Forelimb muscle (tissue), 1 donor: Measurements from ENCODE around the gene INHBC. TPM values are rescaled to one million over a fixed set of nuclear protein-coding genes. Genes with fewer than 3 reads are reported as not detected.
"Not testable (repeated sequence)": the region's sequence is repeated elsewhere in the genome, so short reads cannot be mapped to it uniquely, and the experiment has no call there.

Source experiments
- DNase-seq: peaks from one replicate; pipeline ENCODE4 v3.0.0-alpha.2; 2013; ENCODE audit warnings: low read depth
- polyA plus RNA-seq: library from polyadenylated mRNA; unstranded; fragments of 120-200 nt; gene quantifications from one replicate; pipeline ENCODE4 v1.2.1, GENCODE V29; 2013; ENCODE audit not compliant: insufficient read length

Gene INHBC, protein sequence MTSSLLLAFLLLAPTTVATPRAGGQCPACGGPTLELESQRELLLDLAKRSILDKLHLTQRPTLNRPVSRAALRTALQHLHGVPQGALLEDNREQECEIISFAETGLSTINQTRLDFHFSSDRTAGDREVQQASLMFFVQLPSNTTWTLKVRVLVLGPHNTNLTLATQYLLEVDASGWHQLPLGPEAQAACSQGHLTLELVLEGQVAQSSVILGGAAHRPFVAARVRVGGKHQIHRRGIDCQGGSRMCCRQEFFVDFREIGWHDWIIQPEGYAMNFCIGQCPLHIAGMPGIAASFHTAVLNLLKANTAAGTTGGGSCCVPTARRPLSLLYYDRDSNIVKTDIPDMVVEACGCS
- 0.25 TPM for polyA plus RNA-seq

DNA sequence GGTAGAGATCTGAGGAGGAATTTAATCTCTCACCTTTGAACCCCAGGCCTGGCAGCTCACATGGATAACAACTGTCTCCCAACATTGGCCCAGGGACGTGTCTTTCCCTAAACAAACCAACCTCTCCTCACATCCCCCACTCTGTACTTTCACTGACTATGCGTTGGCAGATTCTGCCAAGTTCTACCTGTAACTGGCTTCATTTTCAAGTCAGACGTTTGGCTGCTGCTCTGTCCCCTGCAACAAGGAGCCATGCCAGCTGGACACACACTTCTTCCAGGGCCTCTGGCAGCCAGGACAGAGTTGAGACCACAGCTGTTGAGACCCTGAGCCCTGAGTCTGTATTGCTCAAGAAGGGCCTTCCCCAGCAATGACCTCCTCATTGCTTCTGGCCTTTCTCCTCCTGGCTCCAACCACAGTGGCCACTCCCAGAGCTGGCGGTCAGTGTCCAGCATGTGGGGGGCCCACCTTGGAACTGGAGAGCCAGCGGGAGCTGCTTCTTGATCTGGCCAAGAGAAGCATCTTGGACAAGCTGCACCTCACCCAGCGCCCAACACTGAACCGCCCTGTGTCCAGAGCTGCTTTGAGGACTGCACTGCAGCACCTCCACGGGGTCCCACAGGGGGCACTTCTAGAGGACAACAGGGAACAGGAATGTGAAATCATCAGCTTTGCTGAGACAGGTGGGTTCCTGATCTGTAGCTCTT is at the start of gene INHBC:
INHBC (plus strand) TSS at position 268 of the 707 bp plus-strand sequence; CDS start at position 371, 103 bp downstream.
- DNase-seq: no peak

DNA sequence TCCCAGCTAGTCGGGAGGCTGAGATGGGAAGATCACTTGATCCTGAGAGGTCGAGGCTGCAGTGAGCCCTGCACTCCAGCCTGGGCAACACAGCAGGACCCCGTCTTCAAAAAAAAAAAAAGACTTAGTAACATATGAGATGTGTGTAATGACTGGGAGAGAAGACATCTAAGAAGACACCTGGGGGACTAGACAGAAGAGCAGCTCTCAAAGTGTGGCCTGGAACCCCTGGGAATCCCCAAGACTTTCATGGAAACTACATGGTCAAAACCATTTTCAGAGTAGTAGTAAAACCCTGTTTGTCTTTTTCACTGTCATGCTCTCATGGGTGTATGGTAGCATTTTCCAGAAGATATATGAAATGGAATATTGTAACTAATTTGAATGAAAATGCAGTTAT is 49.0 kb upstream of the INHBC start:
- DNase-seq: no peak

DNA sequence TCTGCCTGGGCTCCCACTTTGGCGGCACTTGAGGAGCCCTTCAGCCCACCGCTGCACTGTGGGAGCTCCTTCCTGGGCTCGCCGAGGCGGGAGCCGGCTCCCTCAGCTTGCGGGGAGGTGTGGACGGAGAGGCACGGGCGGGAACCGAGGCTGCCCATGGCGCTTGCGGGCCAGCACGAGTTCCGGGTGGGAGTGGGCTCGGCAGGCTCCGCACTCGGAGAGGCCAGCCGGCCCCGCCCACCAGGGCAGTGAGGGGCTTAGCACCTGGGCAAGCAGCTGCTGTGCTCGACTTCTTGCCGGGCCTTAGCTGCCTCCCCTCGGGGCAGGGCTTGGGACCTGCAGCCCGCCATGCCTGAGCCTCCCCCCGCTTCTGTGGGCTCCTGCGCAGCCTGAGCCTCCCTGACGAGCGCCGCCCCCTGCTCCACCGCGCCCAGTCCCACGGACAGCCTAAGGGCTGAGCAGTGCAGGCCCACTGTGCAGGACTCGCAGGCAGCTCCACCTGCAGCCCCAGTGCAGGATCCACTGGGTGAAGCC is 48.3 kb upstream of the INHBC start:
- DNase-seq: no peak

DNA sequence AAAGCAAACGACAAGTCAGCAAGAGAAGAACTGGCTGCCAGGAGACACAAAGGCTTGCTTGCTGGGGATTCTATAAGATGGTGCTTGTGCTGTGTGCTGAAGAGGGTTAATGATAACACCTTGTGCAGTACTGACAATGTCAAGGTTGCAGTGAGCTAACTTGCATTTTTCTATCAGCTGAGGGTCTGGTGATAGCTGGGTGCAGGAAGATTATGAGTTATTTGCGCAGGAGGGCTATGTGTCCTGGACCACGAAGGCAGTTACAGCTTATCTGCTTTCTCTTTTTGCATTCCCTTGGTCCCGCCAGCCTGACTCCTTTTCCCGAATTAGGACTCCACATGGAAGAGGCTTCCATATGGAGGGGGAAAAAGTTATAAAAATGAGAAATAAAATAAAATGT is 46.2 kb upstream of the INHBC start:
- no peak for DNase-seq

DNA sequence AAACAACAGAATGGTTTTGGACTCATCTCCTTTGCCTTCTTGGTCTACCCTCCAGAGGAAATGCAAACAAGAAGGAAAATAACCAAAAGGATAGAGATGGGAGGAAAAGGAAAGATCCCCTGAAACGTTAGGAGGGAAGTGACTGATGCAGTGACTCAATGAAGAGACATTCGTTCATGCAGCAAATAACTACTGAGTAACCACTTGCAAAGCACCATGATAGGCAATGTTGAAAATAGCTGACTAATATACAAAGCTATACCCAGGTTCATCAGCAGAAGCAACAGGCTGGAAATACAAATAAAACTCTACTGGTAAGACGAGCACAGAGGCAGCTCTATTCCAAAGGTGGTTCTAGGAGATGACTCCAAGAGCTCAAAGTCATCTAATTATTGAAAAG is 45.6 kb upstream of the INHBC start:
- no peak for DNase-seq

DNA sequence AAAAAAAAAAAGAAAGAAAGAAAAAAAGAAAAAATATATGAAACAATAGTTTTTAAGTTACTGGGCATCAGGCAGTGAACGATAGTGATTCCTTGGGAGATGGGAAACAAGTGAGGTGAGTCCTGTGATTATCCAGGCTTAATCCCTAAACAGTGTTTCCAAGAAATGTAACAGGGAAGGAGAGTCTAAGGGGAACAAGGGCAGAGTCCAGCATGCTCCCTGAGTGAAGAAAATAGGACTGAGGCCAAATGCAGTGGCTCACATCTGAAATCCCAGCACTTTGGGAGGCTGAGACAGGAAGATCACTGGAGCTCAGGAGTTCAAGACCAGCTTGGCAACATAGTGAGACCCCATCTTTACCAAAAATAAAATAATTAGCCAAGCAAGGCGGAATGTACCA is 44.4 kb upstream of the INHBC start:
- no peak for DNase-seq

DNA sequence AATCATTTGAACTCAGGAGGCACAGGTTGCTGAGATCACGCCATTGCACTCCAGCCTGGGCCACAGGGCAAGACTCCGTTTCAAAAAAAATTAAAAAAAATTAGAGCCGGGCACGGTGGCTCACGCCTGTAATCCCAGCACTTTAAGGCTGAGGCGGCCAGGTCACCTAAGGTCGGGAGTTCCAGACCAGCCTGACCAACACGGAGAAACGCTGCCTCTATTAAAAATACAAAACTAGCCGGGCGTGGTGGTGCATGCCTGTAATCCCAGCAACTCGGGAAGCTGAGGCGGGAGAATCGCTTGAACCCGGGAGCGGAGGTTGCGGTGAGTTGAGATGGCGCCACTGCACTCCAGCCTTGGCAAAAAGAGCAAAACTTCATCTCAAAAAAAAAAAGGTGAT is 39.5 kb upstream of the INHBC start:
- no peak for DNase-seq

DNA sequence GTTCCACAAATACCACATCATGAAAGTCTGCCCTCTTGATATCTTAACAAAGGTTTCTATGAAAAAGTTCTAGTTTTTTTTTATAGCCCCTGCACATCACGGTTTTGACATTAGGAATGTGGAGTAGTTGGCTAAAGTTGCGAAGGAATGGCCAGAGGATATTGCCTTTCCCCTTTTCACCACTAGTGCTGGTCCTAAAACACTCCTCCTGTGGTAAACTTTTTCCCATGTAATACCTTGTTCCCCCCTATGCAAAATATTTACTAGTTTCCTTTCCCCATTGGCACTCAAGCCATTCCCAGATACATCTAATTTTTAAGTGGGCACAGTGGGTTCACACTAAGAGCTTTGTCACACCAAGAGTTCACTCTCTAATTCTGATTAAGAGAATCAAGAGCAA is 37.1 kb upstream of the INHBC start:
- no peak for DNase-seq

DNA sequence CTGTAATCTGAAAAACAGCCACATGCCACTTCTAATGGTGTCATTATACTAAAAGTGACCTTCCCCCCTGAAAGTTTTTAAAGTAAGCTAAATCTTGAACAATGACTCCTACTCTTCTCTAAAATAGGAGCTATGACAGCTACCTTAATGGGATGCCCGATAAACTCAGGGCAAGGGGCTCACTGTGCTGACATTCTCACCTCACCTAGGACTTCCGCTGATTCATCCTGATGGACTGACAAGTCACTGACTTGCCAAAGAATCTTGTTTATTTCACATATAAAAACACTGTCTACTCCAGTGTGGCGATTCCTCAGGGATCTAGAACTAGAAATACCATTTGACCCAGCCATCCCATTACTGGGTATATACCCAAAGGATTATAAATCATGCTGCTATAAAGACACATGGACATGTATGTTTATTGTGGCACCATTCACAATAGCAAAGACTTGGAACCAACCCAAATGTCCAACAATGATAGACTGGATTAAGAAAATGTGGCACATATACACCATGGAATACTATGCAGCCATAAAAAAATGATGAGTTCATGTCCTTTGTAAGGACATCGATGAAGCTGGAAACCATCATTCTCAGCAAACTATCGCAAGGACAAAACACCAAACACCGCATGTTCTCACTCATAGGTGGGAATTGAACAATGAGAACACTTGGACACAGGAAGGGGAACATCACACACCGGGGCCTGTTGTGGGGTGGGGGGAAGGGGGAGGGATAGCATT is 34.7 kb upstream of the INHBC start:
- not testable (repeated sequence) for DNase-seq

DNA sequence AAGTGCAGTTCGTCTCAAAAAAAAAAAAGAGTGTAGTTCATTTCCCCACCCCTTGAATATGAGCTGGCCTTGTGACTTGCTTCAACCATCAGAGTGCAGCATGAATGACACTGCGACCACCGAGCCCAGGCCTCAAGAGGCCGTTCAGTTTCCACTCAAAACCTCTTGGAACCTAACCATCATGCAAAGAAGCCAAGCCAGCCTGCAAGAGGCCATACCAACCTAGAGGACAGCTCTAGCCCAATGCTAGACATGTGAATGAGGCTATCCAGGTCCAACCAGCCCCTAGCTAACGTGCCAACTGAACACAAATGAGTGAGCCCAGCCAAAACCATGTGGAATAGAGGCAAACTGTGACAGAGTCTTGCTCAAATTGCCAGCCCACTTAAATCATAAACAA is 33.4 kb upstream of the INHBC start:
- DNase-seq: no peak

DNA sequence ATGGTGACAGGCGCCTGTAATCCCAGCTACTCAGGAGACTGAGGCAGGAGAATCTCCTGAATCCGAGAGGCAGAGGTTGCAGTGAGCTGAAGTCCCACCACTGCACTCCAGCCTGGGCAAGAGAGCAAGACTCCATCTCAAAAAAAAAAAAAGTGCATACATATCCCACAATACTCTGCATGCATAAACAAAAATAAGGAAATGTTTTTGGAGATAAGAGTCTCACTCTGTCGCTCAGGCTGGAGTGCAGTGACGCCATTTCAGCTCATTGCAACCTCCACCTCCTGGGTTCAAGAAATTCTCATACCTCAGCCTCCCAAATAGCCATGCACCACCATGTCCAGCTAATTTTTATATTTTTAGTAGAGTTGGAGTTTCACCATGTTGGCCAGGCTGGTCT is 32.4 kb upstream of the INHBC start:
- not testable (repeated sequence) for DNase-seq

DNA sequence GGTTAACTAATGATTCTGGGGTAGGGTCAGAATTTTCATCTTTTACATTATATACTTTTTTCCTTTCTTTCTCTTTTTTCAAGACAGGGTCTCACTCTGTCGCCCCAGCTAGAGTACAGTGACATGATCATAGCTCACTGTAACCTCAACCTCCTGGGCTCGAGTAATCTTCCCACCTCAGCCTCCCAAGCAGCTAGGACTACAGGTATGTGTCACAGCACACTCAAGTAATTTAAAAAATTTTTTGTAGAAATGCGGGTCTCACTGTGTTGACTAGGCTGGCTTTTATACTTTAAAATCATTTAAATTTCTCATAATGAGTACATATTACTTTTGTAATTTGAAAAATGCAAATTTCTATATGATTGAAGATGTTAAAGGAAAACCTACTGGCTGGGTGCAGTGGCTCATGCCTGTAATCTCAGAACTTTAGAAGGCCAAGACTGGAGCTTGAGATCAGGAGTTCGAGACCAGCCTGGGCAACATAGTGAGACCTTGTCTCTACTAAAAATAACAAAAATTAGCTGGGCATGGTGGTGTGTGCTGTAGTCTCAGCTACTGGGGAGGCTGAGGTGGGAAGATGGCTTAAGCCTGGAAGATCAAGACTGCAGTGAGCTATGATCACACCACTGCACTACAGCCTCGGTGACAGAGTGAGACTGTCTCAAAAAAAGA is 29.5 kb upstream of the INHBC start:
- DNase-seq: no peak

DNA sequence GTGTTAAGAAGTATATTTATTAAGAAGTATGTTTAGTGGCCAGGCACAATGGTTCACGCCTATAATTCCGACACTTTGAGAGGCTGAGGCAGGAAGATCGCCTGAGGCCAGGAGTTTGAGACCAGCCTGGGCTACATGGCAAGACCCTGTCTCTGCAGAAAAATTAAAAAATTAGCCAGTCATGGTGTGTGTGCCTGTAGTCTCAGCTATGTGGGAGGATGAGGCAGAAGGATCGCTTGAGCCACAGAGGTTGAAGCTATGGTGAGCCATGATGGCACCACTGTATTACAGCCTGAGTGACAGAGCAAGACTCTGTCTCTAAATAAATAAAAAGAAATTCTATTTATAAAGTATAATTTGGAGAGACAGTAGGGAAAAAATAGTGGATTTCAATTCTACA is 24.1 kb upstream of the INHBC start:
- no peak for DNase-seq

DNA sequence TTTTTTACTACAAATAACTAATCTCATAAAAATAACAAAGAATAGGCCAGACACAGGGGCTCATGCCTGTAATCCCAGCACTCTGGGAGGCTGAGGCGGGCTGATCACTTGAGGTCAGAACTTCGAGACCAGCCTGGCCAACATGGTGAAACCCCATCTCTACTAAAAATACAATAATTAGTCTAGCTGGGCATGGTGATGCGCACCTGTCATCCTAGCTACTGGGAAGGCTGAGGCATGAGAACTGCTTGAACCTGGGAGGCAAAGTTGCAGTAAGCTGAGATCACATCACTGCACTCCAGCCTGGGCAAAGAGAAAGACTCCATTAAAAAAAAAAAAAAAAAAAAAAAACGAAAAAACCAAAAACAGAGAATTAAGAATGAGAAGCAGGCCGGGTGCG is 20.4 kb upstream of the INHBC start:
- not testable (repeated sequence) for DNase-seq

DNA sequence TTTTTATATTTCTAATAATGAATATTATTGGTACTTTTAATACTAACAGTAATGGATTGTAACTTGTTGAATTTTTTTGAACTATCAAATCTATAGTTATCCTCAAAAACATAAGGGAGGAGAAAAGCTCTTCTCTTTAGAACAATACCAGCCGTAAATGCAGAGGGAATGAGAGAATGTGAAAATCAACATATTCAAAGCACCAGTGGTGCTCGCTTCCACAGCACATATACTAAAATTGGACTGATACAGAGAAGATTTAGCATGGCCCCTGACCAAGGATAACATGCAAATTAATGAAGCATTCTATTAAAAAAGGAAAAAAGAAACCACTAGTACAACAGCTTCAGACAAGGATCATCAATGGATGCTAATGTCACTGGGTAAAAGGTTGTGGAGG is 19.5 kb upstream of the INHBC start:
- DNase-seq: no peak

DNA sequence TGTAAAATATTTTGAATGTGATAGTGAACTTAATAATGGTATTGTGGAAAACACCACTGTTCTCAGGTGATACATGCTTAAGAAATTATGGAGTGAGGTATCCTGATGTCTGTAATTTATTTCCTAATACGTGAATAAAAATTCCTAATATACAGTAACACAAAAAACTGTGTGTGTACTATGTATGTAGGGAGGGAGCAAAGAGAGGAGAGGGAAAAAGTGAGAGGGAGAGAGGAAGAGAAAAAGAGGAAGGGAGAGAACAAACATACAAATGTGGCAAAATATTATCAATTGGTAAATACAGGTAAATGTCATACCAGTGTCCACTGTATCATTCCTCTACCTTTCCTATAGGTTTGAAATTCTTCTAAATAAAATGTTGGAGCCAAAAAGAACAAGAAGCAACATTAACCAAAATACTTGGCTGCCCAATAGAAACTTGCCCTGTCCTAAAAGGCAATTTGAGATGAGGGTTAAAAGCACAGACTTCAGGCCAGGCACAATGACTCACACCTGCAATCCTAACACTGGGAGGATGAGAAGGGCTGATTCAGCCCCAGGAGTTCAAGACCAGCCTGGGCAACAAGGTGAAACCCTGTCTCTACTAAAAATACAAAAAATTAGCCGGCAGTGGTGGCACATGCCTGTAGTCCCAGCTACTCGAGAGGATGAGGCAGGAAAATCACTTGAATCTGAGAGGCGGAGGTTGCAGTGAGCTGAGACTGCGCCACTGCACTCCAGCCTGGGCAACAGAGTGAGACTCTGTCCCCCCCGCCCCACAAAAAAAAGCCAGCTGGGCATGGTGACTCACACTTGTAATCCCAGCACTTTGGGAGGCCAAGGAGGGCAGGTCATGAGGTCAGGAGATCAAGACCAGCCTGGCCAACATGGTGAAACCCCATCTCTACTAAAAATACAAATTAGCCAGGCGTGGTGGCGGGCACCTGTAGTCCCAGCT is 18.3 kb upstream of the INHBC start:
- no peak for DNase-seq

DNA sequence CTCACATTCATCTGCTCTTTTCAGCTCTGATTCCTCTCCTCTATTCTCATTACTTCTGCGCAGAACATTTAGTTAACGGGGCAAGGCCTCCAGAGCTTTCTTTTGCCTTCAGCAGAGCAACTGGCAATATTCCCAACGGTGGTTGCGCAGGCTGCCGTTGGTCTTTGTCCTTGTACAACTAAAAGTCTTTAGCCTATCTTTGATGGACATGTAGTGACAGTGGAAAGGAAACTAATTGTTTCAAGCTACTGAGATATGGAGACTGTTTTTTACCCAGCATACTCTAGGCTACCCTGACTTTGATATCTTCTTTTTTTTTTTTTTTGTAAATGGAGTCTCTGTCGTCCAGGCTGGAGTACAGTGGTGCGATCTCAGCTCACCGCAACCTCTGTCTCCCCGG is 16.3 kb upstream of the INHBC start:
- no peak for DNase-seq

DNA sequence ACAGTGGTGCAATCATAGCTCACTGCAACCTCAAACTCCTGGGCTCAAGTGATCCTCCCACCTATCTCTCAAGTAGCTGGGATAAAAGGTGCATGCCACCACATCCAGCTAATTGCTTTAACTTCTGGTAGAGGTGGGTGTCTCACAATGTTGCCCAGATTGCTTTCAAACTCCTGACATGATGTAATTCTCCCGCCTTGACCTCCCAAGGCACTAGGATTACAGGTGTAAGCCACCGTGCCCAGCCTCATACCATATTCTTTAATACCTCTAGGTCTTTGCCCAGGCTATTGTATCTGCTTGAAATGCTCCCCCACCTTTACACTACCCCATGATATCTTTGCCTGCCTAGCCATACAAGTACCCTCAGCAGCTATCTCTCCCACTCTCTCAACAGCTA is 15.1 kb upstream of the INHBC start:
- DNase-seq: no peak

DNA sequence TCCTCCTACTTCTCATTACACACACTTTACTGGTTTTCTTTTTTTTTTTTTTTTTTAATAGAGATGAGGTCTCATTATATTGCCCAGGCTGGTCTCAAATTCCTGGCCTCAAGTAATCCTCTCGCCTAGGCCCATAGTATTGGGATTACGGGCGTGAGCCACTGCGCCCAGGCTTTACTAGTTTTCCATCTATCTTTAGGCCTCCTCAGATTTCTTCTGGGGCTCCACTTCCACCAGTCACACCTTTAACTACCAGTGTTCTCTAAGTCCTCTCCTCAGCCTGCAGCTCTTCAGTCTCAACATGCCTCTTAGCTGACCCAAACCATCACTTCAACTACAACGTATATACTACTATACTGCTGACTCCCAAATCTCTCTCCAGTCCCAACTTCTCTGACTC is 14.1 kb upstream of the INHBC start:
- no peak for DNase-seq

DNA sequence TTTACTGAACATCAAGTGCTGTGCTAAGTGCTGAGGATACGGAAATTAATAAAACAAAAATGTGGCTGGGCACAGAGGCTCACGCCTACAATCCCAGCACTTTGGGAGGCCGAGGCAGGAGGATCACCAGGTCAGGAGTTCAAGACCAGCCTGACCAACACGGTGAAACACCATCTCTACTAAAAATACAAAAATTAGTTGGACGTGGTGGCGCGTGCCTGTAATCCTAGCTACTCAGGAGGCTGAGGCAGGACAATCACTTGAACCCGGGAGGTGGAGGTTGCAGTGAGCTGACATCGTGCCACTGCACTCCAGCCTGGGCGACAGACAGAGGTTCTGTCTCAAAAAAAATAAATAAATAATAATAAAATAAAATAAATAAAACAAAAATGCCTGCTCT is 7.6 kb upstream of the INHBC start:
- not testable (repeated sequence) for DNase-seq

DNA sequence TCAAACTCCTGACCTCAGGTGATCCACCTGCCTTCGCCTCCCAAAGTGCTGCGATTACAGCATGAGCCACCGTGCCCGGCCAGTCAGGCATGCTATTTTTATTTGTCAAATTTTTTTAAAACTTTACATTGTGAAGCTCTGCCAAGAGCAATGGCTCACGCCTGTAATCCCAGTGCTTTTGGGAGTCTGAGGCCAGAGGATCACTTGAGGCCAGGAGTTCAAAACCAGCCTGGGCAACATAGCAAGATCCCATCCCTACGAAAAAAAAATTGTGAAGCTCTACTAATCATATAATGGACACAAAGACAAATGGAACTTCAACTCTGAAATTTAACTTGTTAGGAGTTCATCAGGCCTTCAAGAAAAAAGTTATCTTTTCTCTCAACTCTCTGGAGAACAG is 5.6 kb upstream of the INHBC start:
- no peak for DNase-seq
